GM23338 (cell line): ENCODE measurements around the gene TAS2R41. TPM values are rescaled to one million over a fixed set of nuclear protein-coding genes. Genes with fewer than 3 reads are reported as not detected.
A peak's percentile ranks its signal among the peaks of the same experiment; 100 is the strongest.

Source experiments
- ATAC-seq: fragments of 200-7000 bp; cut with Tn5 transposase; 3 replicates; pipeline ENCODE4 v1.9.1; 2020
- DNase-seq: peaks from one replicate; pipeline ENCODE4 v3.0.0-alpha.2; 2015; ENCODE audit warnings: low spot score
- H2AFZ ChIP-seq: fragments of 200-600 bp; sonication (generic); 2 replicates; pipeline ENCODE4 v1.8.0; 2016; ENCODE audit warnings: antibody characterized with exemption, mild to moderate bottlenecking, moderate library complexity
- H3F3A ChIP-seq: fragments of 200-600 bp; sonication (generic); replicated peaks from 2 replicates; pipeline ENCODE4 v1.8.0; 2017; ENCODE audit warnings: antibody characterized with exemption, mixed run types, low read depth
- H3K27ac ChIP-seq: fragments of 200-600 bp; sonication (generic); 2 replicates; pipeline ENCODE4 v1.6.1; 2016; ENCODE audit warnings: low read depth
- H3K27me3 ChIP-seq: fragments of 200-600 bp; sonication (generic); 2 replicates; pipeline ENCODE4 v1.8.0; 2016; ENCODE audit warnings: mild to moderate bottlenecking, mixed run types, moderate library complexity; ENCODE audit not compliant: insufficient read depth
- H3K36me3 ChIP-seq: fragments of 200-600 bp; sonication (generic); 2 replicates; pipeline ENCODE4 v1.8.0; 2016; ENCODE audit warnings: mild to moderate bottlenecking; ENCODE audit not compliant: insufficient read depth
- H3K4me1 ChIP-seq: fragments of 200-600 bp; sonication (generic); 2 replicates; pipeline ENCODE4 v1.8.0; 2016; ENCODE audit warnings: mild to moderate bottlenecking, moderate library complexity; ENCODE audit not compliant: insufficient read depth
- H3K4me2 ChIP-seq: fragments of 200-600 bp; sonication (generic); 2 replicates; pipeline ENCODE4 v1.7.1; 2017; ENCODE audit warnings: mixed run types
- H3K4me3 ChIP-seq: fragments of 200-600 bp; sonication (generic); 2 replicates; pipeline ENCODE4 v1.6.1; 2016; ENCODE audit warnings: mixed run types
- H3K79me2 ChIP-seq: fragments of 200-600 bp; sonication (generic); replicated peaks from 2 replicates; pipeline ENCODE4 v1.8.0; 2017; ENCODE audit warnings: mild to moderate bottlenecking; ENCODE audit not compliant: insufficient read depth
- H3K9me2 ChIP-seq: fragments of 200-600 bp; sonication (generic); 2 replicates; pipeline ENCODE4 v1.8.0; 2017; ENCODE audit not compliant: insufficient read depth
- H4K20me1 ChIP-seq: fragments of 200-600 bp; sonication (generic); replicated peaks from 2 replicates; pipeline ENCODE4 v1.8.0; 2017; ENCODE audit warnings: mild to moderate bottlenecking; ENCODE audit not compliant: insufficient read depth
- H3K27ac Mint-ChIP-seq: 2 replicates; pipeline ENCODE4 v1.8.0; 2020; ENCODE audit warnings: inconsistent platforms, mild to moderate bottlenecking, moderate library complexity, mixed read lengths
- H3K27me3 Mint-ChIP-seq: 3 replicates; pipeline ENCODE4 v1.8.0; 2022; ENCODE audit warnings: low read depth, mild to moderate bottlenecking, moderate library complexity, mixed read lengths, inconsistent platforms; ENCODE audit not compliant: insufficient read depth, poor library complexity
- H3K36me3 Mint-ChIP-seq: 3 replicates; pipeline ENCODE4 v1.8.0; 2021; ENCODE audit warnings: low read depth, mild to moderate bottlenecking, inconsistent platforms, moderate library complexity, mixed read lengths
- H3K4me1 Mint-ChIP-seq: 3 replicates; pipeline ENCODE4 v1.8.0; 2020; ENCODE audit warnings: mild to moderate bottlenecking, inconsistent platforms, mixed read lengths
- H3K4me3 Mint-ChIP-seq: 3 replicates; pipeline ENCODE4 v1.8.0; 2021; ENCODE audit warnings: moderate library complexity, mild to moderate bottlenecking, inconsistent platforms, mixed read lengths
- H3K9me3 Mint-ChIP-seq: 3 replicates; pipeline ENCODE4 v1.8.0; 2020; ENCODE audit warnings: moderate library complexity, mild to moderate bottlenecking, inconsistent platforms, mixed read lengths
- CREB1 ChIP-seq: fragments of 250-450 bp; sonication (Bioruptor Pico); IDR thresholded peaks from 2 replicates; pipeline ENCODE4 v1.5.0; 2020; ENCODE audit warnings: low read depth, mild to moderate bottlenecking, moderate library complexity
- EZH2 ChIP-seq: fragments of 200-600 bp; sonication (generic); IDR thresholded peaks from one replicate; pipeline ENCODE4 v1.8.0; 2017; ENCODE audit warnings: antibody characterized with exemption, mild to moderate bottlenecking, low read depth; ENCODE audit not compliant: unreplicated experiment
- EZH2phosphoT487 ChIP-seq: fragments of 200-600 bp; sonication (generic); IDR thresholded peaks from one replicate; pipeline ENCODE4 v1.8.1; 2018; ENCODE audit warnings: antibody characterized with exemption; ENCODE audit not compliant: unreplicated experiment
- JUNB ChIP-seq: IDR thresholded peaks from one replicate; pipeline ENCODE4 v1.6.1; 2016; ENCODE audit warnings: antibody characterized with exemption; ENCODE audit not compliant: unreplicated experiment
- NANOG ChIP-seq: IDR thresholded peaks from 2 replicates; pipeline ENCODE4 v1.6.1; 2016; ENCODE audit warnings: antibody characterized with exemption, borderline replicate concordance
- POLR2AphosphoS5 ChIP-seq: IDR thresholded peaks from 2 replicates; pipeline ENCODE4 v1.6.1; 2016; ENCODE audit warnings: antibody characterized with exemption, low read depth
- STAT1 ChIP-seq: IDR thresholded peaks from one replicate; pipeline ENCODE4 v1.6.1; 2016; ENCODE audit warnings: antibody characterized with exemption; ENCODE audit not compliant: unreplicated experiment
- ZNF114 ChIP-seq: fragments of 250-450 bp; sonication (Bioruptor Pico); IDR thresholded peaks from 2 replicates; pipeline ENCODE4 v1.5.0; 2020; ENCODE audit warnings: mild to moderate bottlenecking, moderate library complexity
- ZNF331 ChIP-seq: fragments of 250-450 bp; sonication (Bioruptor Pico); IDR thresholded peaks from 2 replicates; pipeline ENCODE4 v1.5.0; 2020; ENCODE audit warnings: low read depth, mild to moderate bottlenecking, moderate library complexity
- polyA plus RNA-seq: library from polyadenylated mRNA; unstranded; fragments of >200 nt; fragmentation: Nextera tagmentation; extraction: Ambion mirVana; gene quantifications from 2 replicates; pipeline ENCODE4 v1.2.1, GENCODE V29; 2016
- total RNA-seq: library from RNA; depleted of rRNA; stranded (reverse); fragments of >200 nt; shearing (Covaris generic); gene quantifications from 2 replicates; pipeline ENCODE4 v1.2.3, GENCODE V29; 2014
- TF ChIP-seq, protein P1 (sequence below), 2 experiments: fragments of 200-600 bp in 1 of 2; sonication (generic) in 1 of 2; conservative IDR thresholded peaks; 2 replicates each; pipeline versions ENCODE4 v1.5.1 to v1.6.1; 2016 to 2017; ENCODE audit warnings: antibody characterized with exemption in 2 of 2, low read depth in 2 of 2, mild to moderate bottlenecking in 2 of 2, moderate library complexity in 1 of 2
- TF ChIP-seq, protein P2 (sequence below): IDR thresholded peaks from one replicate; pipeline ENCODE4 v1.6.1; 2018; ENCODE audit warnings: antibody characterized with exemption; ENCODE audit not compliant: unreplicated experiment

Gene TAS2R41
- total and polyA plus RNA-seq, 2 experiments from 2014 or later, result 1.2 TPM; not detected in 1

DNA sequence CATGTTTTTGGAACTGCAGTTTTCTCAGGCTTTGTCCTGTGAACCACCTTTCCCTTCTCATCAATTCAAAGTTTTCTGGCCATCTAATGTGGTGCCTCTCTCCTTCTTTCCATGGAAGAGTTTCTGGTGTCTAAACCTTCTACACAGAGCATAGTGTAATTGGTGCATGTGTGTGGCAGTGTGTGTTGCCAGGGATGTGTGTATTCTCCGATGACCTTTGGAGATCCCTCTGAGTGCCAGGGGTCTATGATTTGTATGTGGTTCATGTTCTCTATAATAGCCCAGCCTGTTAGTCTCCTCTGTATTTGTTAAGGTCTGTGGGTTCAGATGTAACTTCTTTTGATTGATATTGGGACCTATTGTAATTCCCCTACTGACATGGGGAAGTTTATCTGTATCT, 32.9 kb upstream of the TAS2R41 start (continued):
- TF ChIP-seq, protein P1, sequence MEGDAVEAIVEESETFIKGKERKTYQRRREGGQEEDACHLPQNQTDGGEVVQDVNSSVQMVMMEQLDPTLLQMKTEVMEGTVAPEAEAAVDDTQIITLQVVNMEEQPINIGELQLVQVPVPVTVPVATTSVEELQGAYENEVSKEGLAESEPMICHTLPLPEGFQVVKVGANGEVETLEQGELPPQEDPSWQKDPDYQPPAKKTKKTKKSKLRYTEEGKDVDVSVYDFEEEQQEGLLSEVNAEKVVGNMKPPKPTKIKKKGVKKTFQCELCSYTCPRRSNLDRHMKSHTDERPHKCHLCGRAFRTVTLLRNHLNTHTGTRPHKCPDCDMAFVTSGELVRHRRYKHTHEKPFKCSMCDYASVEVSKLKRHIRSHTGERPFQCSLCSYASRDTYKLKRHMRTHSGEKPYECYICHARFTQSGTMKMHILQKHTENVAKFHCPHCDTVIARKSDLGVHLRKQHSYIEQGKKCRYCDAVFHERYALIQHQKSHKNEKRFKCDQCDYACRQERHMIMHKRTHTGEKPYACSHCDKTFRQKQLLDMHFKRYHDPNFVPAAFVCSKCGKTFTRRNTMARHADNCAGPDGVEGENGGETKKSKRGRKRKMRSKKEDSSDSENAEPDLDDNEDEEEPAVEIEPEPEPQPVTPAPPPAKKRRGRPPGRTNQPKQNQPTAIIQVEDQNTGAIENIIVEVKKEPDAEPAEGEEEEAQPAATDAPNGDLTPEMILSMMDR (conservative IDR thresholded peaks at IDR 0.05; ENCODE audit: low read depth in 2 of 2), result no peak
- TF ChIP-seq EZH2phosphoT487, result no peak
- no peak for TF ChIP-seq CREB1 (CRISPR knock-in tag)
- no peak for TF ChIP-seq POLR2AphosphoS5
- TF ChIP-seq, protein P2, sequence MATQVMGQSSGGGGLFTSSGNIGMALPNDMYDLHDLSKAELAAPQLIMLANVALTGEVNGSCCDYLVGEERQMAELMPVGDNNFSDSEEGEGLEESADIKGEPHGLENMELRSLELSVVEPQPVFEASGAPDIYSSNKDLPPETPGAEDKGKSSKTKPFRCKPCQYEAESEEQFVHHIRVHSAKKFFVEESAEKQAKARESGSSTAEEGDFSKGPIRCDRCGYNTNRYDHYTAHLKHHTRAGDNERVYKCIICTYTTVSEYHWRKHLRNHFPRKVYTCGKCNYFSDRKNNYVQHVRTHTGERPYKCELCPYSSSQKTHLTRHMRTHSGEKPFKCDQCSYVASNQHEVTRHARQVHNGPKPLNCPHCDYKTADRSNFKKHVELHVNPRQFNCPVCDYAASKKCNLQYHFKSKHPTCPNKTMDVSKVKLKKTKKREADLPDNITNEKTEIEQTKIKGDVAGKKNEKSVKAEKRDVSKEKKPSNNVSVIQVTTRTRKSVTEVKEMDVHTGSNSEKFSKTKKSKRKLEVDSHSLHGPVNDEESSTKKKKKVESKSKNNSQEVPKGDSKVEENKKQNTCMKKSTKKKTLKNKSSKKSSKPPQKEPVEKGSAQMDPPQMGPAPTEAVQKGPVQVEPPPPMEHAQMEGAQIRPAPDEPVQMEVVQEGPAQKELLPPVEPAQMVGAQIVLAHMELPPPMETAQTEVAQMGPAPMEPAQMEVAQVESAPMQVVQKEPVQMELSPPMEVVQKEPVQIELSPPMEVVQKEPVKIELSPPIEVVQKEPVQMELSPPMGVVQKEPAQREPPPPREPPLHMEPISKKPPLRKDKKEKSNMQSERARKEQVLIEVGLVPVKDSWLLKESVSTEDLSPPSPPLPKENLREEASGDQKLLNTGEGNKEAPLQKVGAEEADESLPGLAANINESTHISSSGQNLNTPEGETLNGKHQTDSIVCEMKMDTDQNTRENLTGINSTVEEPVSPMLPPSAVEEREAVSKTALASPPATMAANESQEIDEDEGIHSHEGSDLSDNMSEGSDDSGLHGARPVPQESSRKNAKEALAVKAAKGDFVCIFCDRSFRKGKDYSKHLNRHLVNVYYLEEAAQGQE, result no peak

DNA sequence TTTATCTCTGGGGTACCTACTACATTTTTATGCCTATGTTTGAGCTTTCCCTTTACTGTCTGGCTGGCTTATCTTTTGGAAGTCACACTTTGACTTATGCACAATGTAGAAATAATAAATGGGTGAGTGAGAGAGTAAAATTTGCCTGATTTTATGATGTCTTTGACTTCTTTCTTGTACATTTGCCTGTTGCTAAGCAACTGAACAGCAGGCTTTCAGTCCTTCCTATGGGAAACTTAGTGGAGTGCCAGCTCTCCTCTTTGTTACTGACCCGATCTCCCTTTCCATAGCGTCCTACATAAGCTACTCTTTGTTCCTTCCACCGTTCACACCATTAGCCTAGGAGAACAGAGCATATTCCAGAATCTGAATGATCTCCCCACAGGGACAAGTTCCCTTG, 30.2 kb upstream of the TAS2R41 start:
- Mint-ChIP-seq H3K27me3 (peaks cover 3% of the 10 kb centered on the region), H3K27ac (no peak overlapping the region), H3K4me3 (no peak overlapping the region), H3K4me1 (no peaks in the 10 kb centered on the region), H3K9me3 (no peaks in the 10 kb centered on the region), H3K36me3 (no peaks in the 10 kb centered on the region)
- ATAC-seq (peak; percentile 68), DNase-seq (no peak)
- no peak overlapping the region for H2AFZ ChIP-seq
- H3F3A ChIP-seq, result no peaks in the 10 kb centered on the region
- no peak overlapping the region for H3K27ac ChIP-seq
- H3K4me2 ChIP-seq, result no peak overlapping the region
- no peak overlapping the region for H3K4me3 ChIP-seq
- no peaks in the 10 kb centered on the region for H4K20me1 ChIP-seq
- no peaks in the 10 kb centered on the region for H3K79me2 ChIP-seq
- TF ChIP-seq STAT1, result no peak
- H3K36me3 ChIP-seq, result no peaks in the 10 kb centered on the region
- H3K9me2 ChIP-seq, result no peaks in the 10 kb centered on the region; the same call in 1 of the 2 replicates
- H3K27me3 ChIP-seq, result no peaks in the 10 kb centered on the region
- H3K4me1 ChIP-seq, result peaks cover 10% of the 10 kb centered on the region; the same call in 1 of the 2 replicates

DNA sequence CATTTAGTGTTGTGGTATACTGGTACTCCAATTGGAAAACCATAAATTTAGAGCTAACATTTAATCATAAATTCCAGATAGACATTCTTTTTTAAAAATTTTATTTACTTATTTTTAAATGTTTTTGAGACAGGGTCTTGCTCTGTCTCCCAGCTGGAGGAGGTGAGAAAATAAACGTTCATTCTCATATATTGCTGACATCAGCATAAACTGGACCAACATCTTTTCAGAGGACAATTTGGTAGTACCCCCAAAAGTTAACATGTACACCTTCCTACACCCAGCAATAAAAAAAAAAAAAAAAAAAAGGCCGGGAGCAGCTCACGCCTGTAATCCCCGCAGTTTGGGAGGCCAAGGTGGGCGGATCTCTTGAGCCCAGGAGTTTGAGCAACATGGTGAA, 29.2 kb upstream of the TAS2R41 start:
- no peak overlapping the region for H3K4me2 ChIP-seq
- Mint-ChIP-seq H3K9me3 (no peaks in the 10 kb centered on the region), H3K4me1 (no peaks in the 10 kb centered on the region), H3K4me3 (no peak overlapping the region), H3K36me3 (no peaks in the 10 kb centered on the region), H3K27me3 (peaks cover 4% of the 10 kb centered on the region), H3K27ac (no peak overlapping the region)
- H3K4me3 ChIP-seq, result no peak overlapping the region
- no peaks in the 10 kb centered on the region; the same call in 1 of the 2 replicates for H3K9me2 ChIP-seq
- no peaks in the 10 kb centered on the region for H3F3A ChIP-seq
- ATAC-seq (no peak), DNase-seq (no peak)
- no peak overlapping the region for H3K27ac ChIP-seq
- no peaks in the 10 kb centered on the region for H3K36me3 ChIP-seq
- H2AFZ ChIP-seq, result no peak overlapping the region
- no peaks in the 10 kb centered on the region for H3K79me2 ChIP-seq
- H3K4me1 ChIP-seq, result peaks cover 10% of the 10 kb centered on the region; the same call in 1 of the 2 replicates
- H4K20me1 ChIP-seq, result no peaks in the 10 kb centered on the region
- no peaks in the 10 kb centered on the region for H3K27me3 ChIP-seq
- TF ChIP-seq STAT1 (no peak), NANOG (no peak), ZNF331 (CRISPR knock-in tag) (no peak), JUNB (no peak), ZNF114 (CRISPR knock-in tag) (no peak), EZH2 (no peak), EZH2phosphoT487 (no peak)
- TF ChIP-seq, protein P2, result no peak
